NCI-H510A treated with DMSO at 0.1 percent for 48 hours (cell line): ENCODE data around the gene TSPAN16.

ENCODE experiments used
- DNase-seq: peaks from one replicate; lab custom pipeline; 2025; lab: John Stamatoyannopoulos, UW

The TSPAN16 gene

GRCh38 chr19:11269408-11269807 lies 26.6 kb upstream of the TSPAN16 start:
- DNase-seq = no peak

- DNase-seq = no peak
These were observed 22.7 kb upstream of the TSPAN16 start for GRCh38 chr19:11273296-11273695.

- DNase-seq = no peak
These were observed 22.0 kb upstream of the TSPAN16 start for GRCh38 chr19:11273989-11274388.

- DNase-seq = no peak
These were observed 21.4 kb upstream of the TSPAN16 start for GRCh38 chr19:11274533-11275086.

GRCh38 chr19:11278670-11279069 lies 17.3 kb upstream of the TSPAN16 start:
- DNase-seq = no peak

GRCh38 chr19:11279505-11280236 lies 16.3 kb upstream of the TSPAN16 start:
- DNase-seq = no peak

- no peak for DNase-seq
These were observed 14.5 kb upstream of the TSPAN16 start for GRCh38 chr19:11281356-11282049.

- DNase-seq = no peak
These were observed 11.4 kb upstream of the TSPAN16 start for GRCh38 chr19:11284515-11284914.

- DNase-seq = no peak
These were observed 9.5 kb upstream of the TSPAN16 start for GRCh38 chr19:11286312-11286974.

- no peak for DNase-seq
These were observed 7.6 kb upstream of the TSPAN16 start for GRCh38 chr19:11288349-11288748.

GRCh38 chr19:11290256-11290655 lies 5.7 kb upstream of the TSPAN16 start:
- no peak for DNase-seq

- no peak for DNase-seq
These were observed 4.5 kb upstream of the TSPAN16 start for GRCh38 chr19:11291415-11291814.

- DNase-seq = no peak
These were observed 4.0 kb upstream of the TSPAN16 start for GRCh38 chr19:11291991-11292390.

GRCh38 chr19:11293433-11294389 lies 2.2 kb upstream of the TSPAN16 start:
- peak; percentile 91 for DNase-seq

GRCh38 chr19:11295180-11295579 lies 780 bp upstream of the TSPAN16 start:
- no peak for DNase-seq

- no peak for DNase-seq
These were observed 304 bp downstream of the TSPAN16 start for GRCh38 chr19:11296264-11296663.

GRCh38 chr19:11299946-11300810 lies 4.2 kb downstream of the TSPAN16 start:
- DNase-seq = no peak

- no peak for DNase-seq
These were observed 4.8 kb downstream of the TSPAN16 start for GRCh38 chr19:11300811-11301120.

GRCh38 chr19:11304936-11305335 lies 9.0 kb downstream of the TSPAN16 start:
- no peak for DNase-seq

GRCh38 chr19:11306337-11306736 lies 10.4 kb downstream of the TSPAN16 start:
- no peak for DNase-seq
